A549 (cell line): ENCODE measurements around the gene STRADA. TPM values are rescaled to one million over a fixed set of nuclear protein-coding genes. Genes with fewer than 3 reads are reported as not detected.

Experiments used
- polyA plus RNA-seq, 4 experiments: library from polyadenylated mRNA; depleted of rRNA in 3 of 4; stranded (reverse); fragments of >200 nt; fragmentation: RNase III in 1 of 4; extraction: RNeasy Plus Mini Kit Qiagen cat#74134 plus additional on column Dnase treatment in 1 of 4; gene quantifications; 2 replicates in 3 of 4; 3 replicates in 1 of 4; pipeline ENCODE4 v1.2.3, GENCODE V29; 2011 to 2017

The STRADA gene
- polyA plus RNA-seq, 2 of the 4 experiments (the other 2 are of a cell fraction), result 30.3 to 33.0 TPM

Other genes with a start within 250 kb of the STRADA start
- gene KCNH6, start 218.4 kb downstream of the STRADA start, polyA plus RNA-seq (2011; rRNA removed), result not detected in 2 replicates
- gene KCNH6, start 218.4 kb downstream of the STRADA start, polyA plus RNA-seq (2017; fragmentation: RNase III; extraction: RNeasy Plus Mini Kit Qiagen cat#74134 plus additional on column Dnase treatment), result not detected in 3 replicates
- gene DCAF7, start 191.3 kb downstream of the STRADA start, polyA plus RNA-seq (2011; rRNA removed), result 48.7 and 51.4 TPM in 2 replicates
- 35.7 to 37.9 TPM (median 35.9 TPM) in 3 replicates for gene DCAF7, start 191.3 kb downstream of the STRADA start, polyA plus RNA-seq (2017; fragmentation: RNase III; extraction: RNeasy Plus Mini Kit Qiagen cat#74134 plus additional on column Dnase treatment)
- gene TACO1, start 140.9 kb downstream of the STRADA start, polyA plus RNA-seq (2011; rRNA removed), result 38.0 and 49.9 TPM in 2 replicates
- gene TACO1, start 140.9 kb downstream of the STRADA start, polyA plus RNA-seq (2017; fragmentation: RNase III; extraction: RNeasy Plus Mini Kit Qiagen cat#74134 plus additional on column Dnase treatment), result 47.1 to 49.2 TPM (median 49.1 TPM) in 3 replicates
- gene MAP3K3, start 119.4 kb downstream of the STRADA start, polyA plus RNA-seq (2011; rRNA removed), result 10.8 and 12.6 TPM in 2 replicates
- 10.9 to 12.6 TPM (median 11.2 TPM) in 3 replicates for gene MAP3K3, start 119.4 kb downstream of the STRADA start, polyA plus RNA-seq (2017; fragmentation: RNase III; extraction: RNeasy Plus Mini Kit Qiagen cat#74134 plus additional on column Dnase treatment)
- gene LIMD2, start 41.7 kb downstream of the STRADA start, polyA plus RNA-seq (2011; rRNA removed), result 5.6 and 6.0 TPM in 2 replicates
- 9.1 to 16.1 TPM (median 14.5 TPM) in 3 replicates for gene LIMD2, start 41.7 kb downstream of the STRADA start, polyA plus RNA-seq (2017; fragmentation: RNase III; extraction: RNeasy Plus Mini Kit Qiagen cat#74134 plus additional on column Dnase treatment)
- 135 and 163 TPM in 2 replicates for gene CCDC47, start 31.8 kb upstream of the STRADA start, polyA plus RNA-seq (2011; rRNA removed)
- gene CCDC47, start 31.8 kb upstream of the STRADA start, polyA plus RNA-seq (2017; fragmentation: RNase III; extraction: RNeasy Plus Mini Kit Qiagen cat#74134 plus additional on column Dnase treatment), result 136 to 141 TPM (median 139 TPM) in 3 replicates
- gene DDX42, start 32.4 kb upstream of the STRADA start, polyA plus RNA-seq (2011; rRNA removed), result 249 and 262 TPM in 2 replicates
- 124 to 137 TPM (median 126 TPM) in 3 replicates for gene DDX42, start 32.4 kb upstream of the STRADA start, polyA plus RNA-seq (2017; fragmentation: RNase III; extraction: RNeasy Plus Mini Kit Qiagen cat#74134 plus additional on column Dnase treatment)
- gene PSMC5, start 85.6 kb upstream of the STRADA start, polyA plus RNA-seq (2011; rRNA removed), result 222 and 303 TPM in 2 replicates
- gene PSMC5, start 85.6 kb upstream of the STRADA start, polyA plus RNA-seq (2017; fragmentation: RNase III; extraction: RNeasy Plus Mini Kit Qiagen cat#74134 plus additional on column Dnase treatment), result 399 to 406 TPM (median 399 TPM) in 3 replicates
- 62.6 and 74.5 TPM in 2 replicates for gene FTSJ3, start 85.9 kb upstream of the STRADA start, polyA plus RNA-seq (2011; rRNA removed)
- 95.7 to 104 TPM (median 98.6 TPM) in 3 replicates for gene FTSJ3, start 85.9 kb upstream of the STRADA start, polyA plus RNA-seq (2017; fragmentation: RNase III; extraction: RNeasy Plus Mini Kit Qiagen cat#74134 plus additional on column Dnase treatment)
- gene SMARCD2, start 100.9 kb upstream of the STRADA start, polyA plus RNA-seq (2011; rRNA removed), result 52.7 and 61.9 TPM in 2 replicates
- 37.5 to 40.4 TPM (median 39.8 TPM) in 3 replicates for gene SMARCD2, start 100.9 kb upstream of the STRADA start, polyA plus RNA-seq (2017; fragmentation: RNase III; extraction: RNeasy Plus Mini Kit Qiagen cat#74134 plus additional on column Dnase treatment)
- gene CSH2, start 131.9 kb upstream of the STRADA start, polyA plus RNA-seq (2011; rRNA removed), result not detected in 2 replicates
- not detected in 3 replicates for gene CSH2, start 131.9 kb upstream of the STRADA start, polyA plus RNA-seq (2017; fragmentation: RNase III; extraction: RNeasy Plus Mini Kit Qiagen cat#74134 plus additional on column Dnase treatment)
- not detected in 2 replicates for gene GH2, start 140.1 kb upstream of the STRADA start, polyA plus RNA-seq (2011; rRNA removed)
- not detected in 3 replicates for gene GH2, start 140.1 kb upstream of the STRADA start, polyA plus RNA-seq (2017; fragmentation: RNase III; extraction: RNeasy Plus Mini Kit Qiagen cat#74134 plus additional on column Dnase treatment)
- not detected in 2 replicates for gene CSH1, start 154.8 kb upstream of the STRADA start, polyA plus RNA-seq (2011; rRNA removed)
- not detected in 3 replicates for gene CSH1, start 154.8 kb upstream of the STRADA start, polyA plus RNA-seq (2017; fragmentation: RNase III; extraction: RNeasy Plus Mini Kit Qiagen cat#74134 plus additional on column Dnase treatment)
- gene CSHL1, start 169.5 kb upstream of the STRADA start, polyA plus RNA-seq (2011; rRNA removed), result not detected in 2 replicates
- not detected in 3 replicates for gene CSHL1, start 169.5 kb upstream of the STRADA start, polyA plus RNA-seq (2017; fragmentation: RNase III; extraction: RNeasy Plus Mini Kit Qiagen cat#74134 plus additional on column Dnase treatment)
- gene GH1, start 177.0 kb upstream of the STRADA start, polyA plus RNA-seq (2011; rRNA removed), result not detected in 2 replicates
- gene GH1, start 177.0 kb upstream of the STRADA start, polyA plus RNA-seq (2017; fragmentation: RNase III; extraction: RNeasy Plus Mini Kit Qiagen cat#74134 plus additional on column Dnase treatment), result not detected in 3 replicates
- gene CD79B, start 190.5 kb upstream of the STRADA start, polyA plus RNA-seq (2011; rRNA removed), result 0.14 and 0.19 TPM in 2 replicates
- gene CD79B, start 190.5 kb upstream of the STRADA start, polyA plus RNA-seq (2017; fragmentation: RNase III; extraction: RNeasy Plus Mini Kit Qiagen cat#74134 plus additional on column Dnase treatment), result not detected in 3 replicates
- 0.06 and 0.17 TPM in 2 replicates for gene SCN4A, start 231.1 kb upstream of the STRADA start, polyA plus RNA-seq (2011; rRNA removed)
- gene SCN4A, start 231.1 kb upstream of the STRADA start, polyA plus RNA-seq (2017; fragmentation: RNase III; extraction: RNeasy Plus Mini Kit Qiagen cat#74134 plus additional on column Dnase treatment), result 0.03 to 0.08 TPM (median 0.03 TPM) in 3 replicates